HepG2 (cell line): ENCODE data around the gene KCNMA1. TPM values are rescaled to one million over a fixed set of nuclear protein-coding genes. Genes with fewer than 3 reads are reported as not detected.

ENCODE experiments used
- ATAC-seq: fragments of 200-7000 bp; cut with Tn5 transposase; 3 replicates; pipeline ENCODE4 v1.9.1; 2020; ENCODE audit warnings: mild to moderate bottlenecking, moderate library complexity
- BruUV-seq: library from RNA; stranded (reverse); fragments of 400-500 nt; replicated peaks from 2 replicates; lab custom pipeline; 2021; lab: Mats Ljungman, UMichigan
- CTCF ChIA-PET: fragments of 300-600 bp; formaldehyde crosslinking; extraction: SDS; loops from one replicate; lab custom pipeline; 2021; ENCODE audit warnings: low total read pairs, inconsistent platforms, low intra/inter-chr PET ratio; lab: Yijun Ruan, JAX
- POLR2A ChIA-PET: fragments of 350-600 bp; sonication (Branson Sonifier 250); formaldehyde crosslinking; loops from one replicate; lab custom pipeline; 2020; ENCODE audit warnings: antibody characterized with exemption, inconsistent platforms; lab: Yijun Ruan, JAX
- DNase-seq: peaks from one replicate; pipeline ENCODE4 v3.0.0-alpha.2; 2015; ENCODE audit warnings: low spot score
- FAIRE-seq: peaks from 3 replicates; lab custom pipeline; 2011; peaks lifted over from hg19 to GRCh38; lab: Jason Lieb, UNC
- H2AFZ ChIP-seq: one replicate; pipeline ENCODE4 v1.6.1; 2011; ENCODE audit warnings: low read length, inconsistent platforms
- H3K27ac ChIP-seq: fragments of 300-600 bp; 3 replicates; pipeline ENCODE4 v1.8.0; 2011; ENCODE audit warnings: mixed run types, mild to moderate bottlenecking, mixed read lengths, low read length, inconsistent platforms; ENCODE audit not compliant: insufficient read depth; ENCODE audit errors: extremely low read length
- H3K27me3 ChIP-seq, 2 experiments: fragments of 200-600 bp in 1 of 2; 2 replicates in 1 of 2; 3 replicates in 1 of 2; pipeline versions ENCODE4 v1.6.0 to v1.8.0; 2011; ENCODE audit warnings: low read length in 2 of 2, mild to moderate bottlenecking in 2 of 2, moderate library complexity in 2 of 2, inconsistent platforms in 1 of 2; ENCODE audit not compliant: insufficient read depth in 2 of 2, control insufficient read depth in 1 of 2
- H3K36me3 ChIP-seq, 2 experiments: fragments of 200-600 bp in 1 of 2; replicated peaks in 1 of 2; 2 replicates in 1 of 2; 3 replicates in 1 of 2; pipeline versions ENCODE4 v1.5.1 to v1.8.0; 2011; ENCODE audit warnings: low read length in 2 of 2, inconsistent platforms in 1 of 2; ENCODE audit not compliant: insufficient read depth in 2 of 2, control insufficient read depth in 1 of 2
- H3K4me1 ChIP-seq: 2 replicates; pipeline ENCODE4 v1.5.1; 2012; ENCODE audit warnings: low read length, inconsistent platforms; ENCODE audit not compliant: insufficient read depth
- H3K4me2 ChIP-seq: 2 replicates; pipeline ENCODE4 v1.6.0; 2011; ENCODE audit warnings: low read depth, low read length, inconsistent platforms
- H3K4me3 ChIP-seq, 3 experiments: fragments of 200-600 bp in 1 of 3; sonication (generic), shearing (Covaris generic) in 1 of 3; replicated peaks in 1 of 3; 2 replicates each; pipeline ENCODE4 v1.5.1; 2011 to 2016; ENCODE audit warnings: low read length in 3 of 3, inconsistent platforms in 2 of 3, low read depth in 2 of 3, mild to moderate bottlenecking in 2 of 3, control low read depth in 1 of 3, mixed read lengths in 1 of 3; ENCODE audit not compliant: insufficient read depth in 1 of 3
- H3K79me2 ChIP-seq: one replicate; pipeline ENCODE4 v1.6.1; 2011; ENCODE audit warnings: low read length, inconsistent platforms; ENCODE audit not compliant: insufficient read depth
- H3K9ac ChIP-seq: 2 replicates; pipeline ENCODE4 v1.6.0; 2011; ENCODE audit warnings: mild to moderate bottlenecking, low read depth, low read length, inconsistent platforms; ENCODE audit not compliant: insufficient read depth
- H3K9me3 ChIP-seq: 2 replicates; pipeline ENCODE4 v1.5.1; 2012; ENCODE audit warnings: mild to moderate bottlenecking, low read length
- H4K20me1 ChIP-seq: 2 replicates; pipeline ENCODE4 v1.6.0; 2011; ENCODE audit warnings: inconsistent platforms, mild to moderate bottlenecking, low read length, moderate library complexity; ENCODE audit not compliant: insufficient read depth
- ATF7 ChIP-seq, 2 experiments: fragments of 450-650 bp in 1 of 2; sonication (generic) in 1 of 2; formaldehyde crosslinking in 1 of 2; IDR thresholded peaks; 2 replicates each; pipeline versions ENCODE4 v1.4.0 to v1.6.1; 2016 to 2020; ENCODE audit warnings: antibody characterized with exemption in 1 of 2, mild to moderate bottlenecking in 1 of 2, missing genetic modification reagents in 1 of 2
- ATM ChIP-seq: fragments of 450-650 bp; IDR thresholded peaks from 2 replicates; pipeline ENCODE4 v1.7.1; 2017; ENCODE audit warnings: mild to moderate bottlenecking, borderline replicate concordance
- CREB1 ChIP-seq, 2 experiments: fragments of 450-650 bp in 1 of 2; IDR thresholded peaks; 2 replicates each; pipeline ENCODE4 v1.6.1; 2016 to 2017; ENCODE audit warnings: control low read depth in 1 of 2, mild to moderate bottlenecking in 1 of 2, missing compliant biosample characterization in 1 of 2, missing genetic modification characterization in 1 of 2
- FOXA1 ChIP-seq, 2 experiments: fragments of 450-650 bp in 1 of 2; sonication (generic) in 1 of 2; formaldehyde crosslinking in 1 of 2; IDR thresholded peaks; 2 replicates each; pipeline versions ENCODE4 v1.4.0 to v1.6.1; 2016 to 2020; ENCODE audit warnings: missing genetic modification reagents in 1 of 2
- NFATC3 ChIP-seq: sonication (generic); formaldehyde crosslinking; IDR thresholded peaks from 2 replicates; pipeline ENCODE4 v1.5.1; 2020; ENCODE audit warnings: mild to moderate bottlenecking, missing genetic modification reagents
- POLR2AphosphoS5 ChIP-seq: IDR thresholded peaks from 2 replicates; pipeline ENCODE4 v1.6.1; 2012; ENCODE audit warnings: low read depth, low read length
- SOX6 ChIP-seq, 2 experiments: fragments of 450-650 bp in 1 of 2; sonication (generic) in 1 of 2; formaldehyde crosslinking in 1 of 2; IDR thresholded peaks; 2 replicates each; pipeline versions ENCODE4 v1.4.0 to v1.6.1; 2017 to 2020; ENCODE audit warnings: antibody characterized with exemption in 1 of 2, mild to moderate bottlenecking in 1 of 2, missing genetic modification reagents in 1 of 2
- ZBTB40 ChIP-seq, 2 experiments: fragments of 450-650 bp in 1 of 2; sonication (generic) in 1 of 2; formaldehyde crosslinking in 1 of 2; IDR thresholded peaks; 2 replicates each; pipeline versions ENCODE4 v1.6.1 to v1.8.0; 2016 to 2022; ENCODE audit warnings: antibody characterized with exemption in 1 of 2, mild to moderate bottlenecking in 1 of 2, missing genetic modification reagents in 1 of 2
- WGBS: methylation state at CpG from one replicate; pipeline ENCODE4 v1.1.6; 2017; ENCODE audit warnings: low lambda C conversion rate; 5-methylcytosine and 5-hydroxymethylcytosine counted together
- in situ Hi-C: cut with HindIII; loops from 2 replicates; pipeline ENCODE4 v1.10.0; 2017; ENCODE audit warnings: low pct_unique_long_range_greater_than_20kb; ENCODE audit not compliant: extremely low pct_ligation_motif_present
- intact Hi-C: fragments of 100-400 bp; cut with micrococcal nuclease; formaldehyde crosslinking; loops from one replicate; pipeline ENCODE4 v1.10.0; 2022; ENCODE audit not compliant: unreplicated experiment
- polyA plus RNA-seq, 8 experiments: library from polyadenylated mRNA; depleted of rRNA in 3 of 8; stranded (reverse) in 7 of 8; unstranded in 1 of 8; fragments of >200 nt; fragmentation: Illumina TruSeq in 4 of 8; extraction: Trizol in 4 of 8; gene quantifications; 2 replicates each; pipeline versions ENCODE4 v1.2.1 to v1.2.3, GENCODE V29; 2011 to 2016; ENCODE audit warnings: low read depth in 4 of 8, missing spikeins in 1 of 8, mixed read lengths in 1 of 8; ENCODE audit not compliant: insufficient read depth in 1 of 8
- total RNA-seq, 5 experiments: library from RNA; depleted of rRNA; stranded (reverse); fragments of >200 nt; fragmentation: Illumina TruSeq; extraction: Trizol; gene quantifications; 2 replicates each; pipeline ENCODE4 v1.2.3, GENCODE V29; 2016; ENCODE audit warnings: low read depth in 1 of 5

KCNMA1 gene
- total and polyA plus RNA-seq, 2 of the 13 experiments (the other 11 are each of a cell fraction or from before 2014, with no cell fraction given) = 0.02 TPM; not detected in 1

GRCh38 chr10:77472146-77472545, 165.5 kb downstream of the KCNMA1 start:
- H3K4me1 ChIP-seq = no peaks in the 10 kb centered on the region
- H3K9me3 ChIP-seq = no peaks in the 10 kb centered on the region
- ChIA-PET POLR2A (no interaction called here), CTCF (no interaction called here)
- H3K27me3 ChIP-seq = peaks cover 0 to 4% of the 10 kb centered on the region in 2 experiments; a peak in 1 of 5 replicates
- no peak overlapping the region for H3K9ac ChIP-seq
- no peak for ATAC-seq
- no peak overlapping the region for H2AFZ ChIP-seq
- 27% methylated on average over 2 of the region's 2 CpGs for WGBS
- no peak overlapping the region for H3K4me3 ChIP-seq
- no peak for FAIRE-seq
- intact Hi-C loops = no loop called here
- H3K27ac ChIP-seq = no peak overlapping the region
- no peaks in the 10 kb centered on the region for H3K36me3 ChIP-seq
- H3K79me2 ChIP-seq = no peaks in the 10 kb centered on the region
- no peaks in the 10 kb centered on the region for H4K20me1 ChIP-seq
- TF ChIP-seq SOX6 (IDR thresholded peaks at IDR 0.05) (peak; percentile 20; the same call in 1 of the 2 replicates), SOX6 (CRISPR knock-in tag; IDR thresholded peaks at IDR 0.05) (no peak), ATM (peak; percentile 67; the same call in 1 of the 2 replicates), POLR2AphosphoS5 (no peak), FOXA1 (IDR thresholded peaks at IDR 0.05) (0 out of 2 replicates have a peak, but pooled peaks have one; percentile 5), FOXA1 (CRISPR knock-in tag; IDR thresholded peaks at IDR 0.05) (no peak), CREB1 (IDR thresholded peaks at IDR 0.05) (peak; percentile 24; the same call in 1 of the 2 replicates), CREB1 (CRISPR knock-in tag; IDR thresholded peaks at IDR 0.05) (no peak), NFATC3 (CRISPR knock-in tag) (no peak)
- no peak overlapping the region for H3K4me2 ChIP-seq
- no peak for DNase-seq
- BruUV-seq = no TSS peak
- in situ Hi-C loops = no loop called here

- Histone ChIP-seq H3K79me2 (no peaks in the 10 kb centered on the region), H3K9me3 (no peaks in the 10 kb centered on the region), H4K20me1 (no peaks in the 10 kb centered on the region), H3K4me2 (no peak overlapping the region), H3K36me3 (no peaks in the 10 kb centered on the region), H3K27me3 (no peaks in the 10 kb centered on the region), H3K4me3 (no peak overlapping the region), H2AFZ (no peak overlapping the region), H3K9ac (no peak overlapping the region), H3K27ac (no peak overlapping the region), H3K4me1 (no peaks in the 10 kb centered on the region)
- POLR2A ChIA-PET = no interaction called here
- no TSS peak for BruUV-seq
- 61% methylated on average over 2 of the region's 2 CpGs for WGBS
- FAIRE-seq = peak; percentile 56
- in situ Hi-C loops = no loop called here
- intact Hi-C loops = no loop called here
- no peak for DNase-seq
- CTCF ChIA-PET = no interaction called here
- ATAC-seq = no peak
- TF ChIP-seq ATF7 (IDR thresholded peaks at IDR 0.05) (peak; percentile 11; the same call in 1 of the 2 replicates), ATF7 (CRISPR knock-in tag; IDR thresholded peaks at IDR 0.05) (no peak), ZBTB40 (IDR thresholded peaks at IDR 0.05) (peak; percentile 15; the same call in 1 of the 2 replicates), ZBTB40 (CRISPR knock-in tag; IDR thresholded peaks at IDR 0.05) (no peak)
Measured at GRCh38 chr10:77471069-77471536, 166.5 kb downstream of the KCNMA1 start.
